Spleen (tissue), 7 donors: ENCODE data around the gene TSHZ2.

Source experiments
- CTCF ChIP-seq, 11 experiments: fragments of 200-600 bp in 7 of 11; fragments of 450-650 bp in 4 of 11; sonication (generic) in 4 of 11; IDR thresholded peaks in 8 of 11; conservative IDR thresholded peaks in 3 of 11; 1 replicate in 7 of 11; 2 replicates in 4 of 11; pipeline versions ENCODE4 v1.4.0 to v1.8.0; 2016 to 2021; ENCODE audit warnings: antibody characterized with exemption in 11 of 11, inconsistent platforms in 4 of 11, mild to moderate bottlenecking in 1 of 11
- POLR2A ChIP-seq, 3 donors: fragments of 450-650 bp; IDR thresholded peaks; one replicate each; pipeline ENCODE4 v1.5.1; 2017; ENCODE audit warnings: antibody characterized with exemption in 3 of 3, mild to moderate bottlenecking in 1 of 3
- POLR2AphosphoS5 ChIP-seq, 3 donors: sonication (generic); formaldehyde crosslinking; IDR thresholded peaks; one replicate each; pipeline ENCODE4 v1.5.1; 2017; ENCODE audit warnings: antibody characterized with exemption in 3 of 3
- donor health status: DM: no; HTN: no; CAD: no; lungs with moderate emphysema.
- donor health status: DM: no; HTN: no; CAD: no.
- donor health status: DM: no; HTN: no; CAD: no.

- TF ChIP-seq POLR2A (IDR thresholded peaks at IDR 0.05): no peak
- no peak for TF ChIP-seq CTCF (IDR thresholded peaks at IDR 0.05 in 8 of 11, conservative IDR thresholded peaks at IDR 0.05 in 3 of 11)
- TF ChIP-seq POLR2AphosphoS5 (IDR thresholded peaks at IDR 0.05): no peak
Observed at GRCh38 chr20:53274365-53274764, 302.2 kb downstream of the TSHZ2 start.
